Ishikawa (cell line): Measurements from ENCODE around the gene SLC16A4.

Source experiments
- CEBPB ChIP-seq: IDR thresholded peaks from 2 replicates; pipeline ENCODE4 v1.6.1; 2012
- CREB1 ChIP-seq: IDR thresholded peaks from 2 replicates; pipeline ENCODE4 v1.6.1; 2012; ENCODE audit warnings: low read depth
- EGR1 ChIP-seq: IDR thresholded peaks from 2 replicates; pipeline ENCODE4 v1.6.1; 2012
- EP300 ChIP-seq: IDR thresholded peaks from 2 replicates; pipeline ENCODE4 v1.6.1; 2012; ENCODE audit warnings: borderline replicate concordance
- FOXM1 ChIP-seq: IDR thresholded peaks from 2 replicates; pipeline ENCODE4 v1.6.1; 2012; ENCODE audit warnings: low read depth, borderline replicate concordance
- NFIC ChIP-seq: IDR thresholded peaks from 2 replicates; pipeline ENCODE4 v1.6.1; 2012
- TAF1 ChIP-seq: IDR thresholded peaks from 2 replicates; pipeline ENCODE4 v1.6.1; 2012; ENCODE audit warnings: low read depth, mild to moderate bottlenecking
- TCF12 ChIP-seq: IDR thresholded peaks from 2 replicates; pipeline ENCODE4 v1.6.1; 2012; ENCODE audit warnings: low read depth
- TEAD4 ChIP-seq: IDR thresholded peaks from 2 replicates; pipeline ENCODE4 v1.6.1; 2012
- YY1 ChIP-seq: IDR thresholded peaks from 2 replicates; pipeline ENCODE4 v1.6.1; 2012; ENCODE audit warnings: low read depth
- ZBTB7A ChIP-seq: IDR thresholded peaks from 2 replicates; pipeline ENCODE4 v1.6.1; 2012; ENCODE audit warnings: low read depth
- TF ChIP-seq, protein P1 (sequence below): IDR thresholded peaks from 2 replicates; pipeline ENCODE4 v1.6.1; 2012
- TF ChIP-seq, protein P2 (sequence below): IDR thresholded peaks from 2 replicates; pipeline ENCODE4 v1.6.1; 2012
- TF ChIP-seq, protein P3 (sequence below): IDR thresholded peaks from 2 replicates; pipeline ENCODE4 v1.6.1; 2012; ENCODE audit warnings: low read depth, mild to moderate bottlenecking

The SLC16A4 gene

DNA sequence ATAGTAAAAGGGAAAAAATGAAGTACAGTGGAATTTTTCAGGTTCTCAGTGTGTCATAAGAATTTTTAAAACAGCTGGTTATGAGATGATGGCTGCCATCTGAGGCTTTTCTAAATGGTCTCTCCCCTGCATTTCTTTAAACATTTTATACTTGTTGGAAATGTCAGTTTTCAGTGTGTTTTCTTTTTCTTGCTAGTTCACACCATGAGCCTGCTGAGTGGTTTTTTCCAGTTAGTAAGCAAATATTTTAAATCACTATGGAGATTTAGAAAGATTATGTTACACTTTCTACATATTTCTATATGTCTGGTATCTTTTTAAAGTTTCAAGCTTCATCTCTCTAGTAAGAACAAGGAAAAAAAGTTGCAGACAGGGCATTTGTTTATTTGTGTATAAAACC is 42.1 kb downstream of the SLC16A4 start:
- TF ChIP-seq YY1 = no peak
- TF ChIP-seq TAF1 = no peak
- TF ChIP-seq FOXM1 = no peak

DNA sequence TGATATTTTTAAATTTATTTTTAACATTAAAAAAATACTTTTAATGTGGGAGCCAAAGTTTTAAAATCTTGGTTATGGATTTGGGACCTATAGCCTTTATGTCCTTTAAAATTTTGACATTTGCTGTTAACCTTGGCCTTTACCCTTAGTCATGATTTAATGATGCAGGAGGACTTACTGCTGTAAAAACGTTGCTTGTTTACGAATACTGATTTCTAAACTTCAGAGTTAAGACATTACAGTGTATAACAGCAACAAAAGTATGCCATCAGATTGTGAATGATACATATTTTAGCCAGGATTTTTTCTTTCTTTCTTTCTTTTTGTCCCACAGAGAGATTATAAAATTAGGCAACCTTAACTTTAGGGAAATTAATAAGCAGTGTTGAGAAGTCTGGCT is 42.8 kb downstream of the SLC16A4 start:
- TF ChIP-seq, protein P1, sequence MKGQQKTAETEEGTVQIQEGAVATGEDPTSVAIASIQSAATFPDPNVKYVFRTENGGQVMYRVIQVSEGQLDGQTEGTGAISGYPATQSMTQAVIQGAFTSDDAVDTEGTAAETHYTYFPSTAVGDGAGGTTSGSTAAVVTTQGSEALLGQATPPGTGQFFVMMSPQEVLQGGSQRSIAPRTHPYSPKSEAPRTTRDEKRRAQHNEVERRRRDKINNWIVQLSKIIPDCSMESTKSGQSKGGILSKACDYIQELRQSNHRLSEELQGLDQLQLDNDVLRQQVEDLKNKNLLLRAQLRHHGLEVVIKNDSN = no peak
- no peak for TF ChIP-seq TAF1
- TF ChIP-seq, protein P2, sequence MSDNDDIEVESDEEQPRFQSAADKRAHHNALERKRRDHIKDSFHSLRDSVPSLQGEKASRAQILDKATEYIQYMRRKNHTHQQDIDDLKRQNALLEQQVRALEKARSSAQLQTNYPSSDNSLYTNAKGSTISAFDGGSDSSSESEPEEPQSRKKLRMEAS = no peak
- TF ChIP-seq ZBTB7A = no peak
- TF ChIP-seq CEBPB = no peak
- no peak for TF ChIP-seq FOXM1
- TF ChIP-seq, protein P3, sequence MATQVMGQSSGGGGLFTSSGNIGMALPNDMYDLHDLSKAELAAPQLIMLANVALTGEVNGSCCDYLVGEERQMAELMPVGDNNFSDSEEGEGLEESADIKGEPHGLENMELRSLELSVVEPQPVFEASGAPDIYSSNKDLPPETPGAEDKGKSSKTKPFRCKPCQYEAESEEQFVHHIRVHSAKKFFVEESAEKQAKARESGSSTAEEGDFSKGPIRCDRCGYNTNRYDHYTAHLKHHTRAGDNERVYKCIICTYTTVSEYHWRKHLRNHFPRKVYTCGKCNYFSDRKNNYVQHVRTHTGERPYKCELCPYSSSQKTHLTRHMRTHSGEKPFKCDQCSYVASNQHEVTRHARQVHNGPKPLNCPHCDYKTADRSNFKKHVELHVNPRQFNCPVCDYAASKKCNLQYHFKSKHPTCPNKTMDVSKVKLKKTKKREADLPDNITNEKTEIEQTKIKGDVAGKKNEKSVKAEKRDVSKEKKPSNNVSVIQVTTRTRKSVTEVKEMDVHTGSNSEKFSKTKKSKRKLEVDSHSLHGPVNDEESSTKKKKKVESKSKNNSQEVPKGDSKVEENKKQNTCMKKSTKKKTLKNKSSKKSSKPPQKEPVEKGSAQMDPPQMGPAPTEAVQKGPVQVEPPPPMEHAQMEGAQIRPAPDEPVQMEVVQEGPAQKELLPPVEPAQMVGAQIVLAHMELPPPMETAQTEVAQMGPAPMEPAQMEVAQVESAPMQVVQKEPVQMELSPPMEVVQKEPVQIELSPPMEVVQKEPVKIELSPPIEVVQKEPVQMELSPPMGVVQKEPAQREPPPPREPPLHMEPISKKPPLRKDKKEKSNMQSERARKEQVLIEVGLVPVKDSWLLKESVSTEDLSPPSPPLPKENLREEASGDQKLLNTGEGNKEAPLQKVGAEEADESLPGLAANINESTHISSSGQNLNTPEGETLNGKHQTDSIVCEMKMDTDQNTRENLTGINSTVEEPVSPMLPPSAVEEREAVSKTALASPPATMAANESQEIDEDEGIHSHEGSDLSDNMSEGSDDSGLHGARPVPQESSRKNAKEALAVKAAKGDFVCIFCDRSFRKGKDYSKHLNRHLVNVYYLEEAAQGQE = no peak
- TF ChIP-seq YY1 = no peak
- TF ChIP-seq CREB1 = no peak

DNA sequence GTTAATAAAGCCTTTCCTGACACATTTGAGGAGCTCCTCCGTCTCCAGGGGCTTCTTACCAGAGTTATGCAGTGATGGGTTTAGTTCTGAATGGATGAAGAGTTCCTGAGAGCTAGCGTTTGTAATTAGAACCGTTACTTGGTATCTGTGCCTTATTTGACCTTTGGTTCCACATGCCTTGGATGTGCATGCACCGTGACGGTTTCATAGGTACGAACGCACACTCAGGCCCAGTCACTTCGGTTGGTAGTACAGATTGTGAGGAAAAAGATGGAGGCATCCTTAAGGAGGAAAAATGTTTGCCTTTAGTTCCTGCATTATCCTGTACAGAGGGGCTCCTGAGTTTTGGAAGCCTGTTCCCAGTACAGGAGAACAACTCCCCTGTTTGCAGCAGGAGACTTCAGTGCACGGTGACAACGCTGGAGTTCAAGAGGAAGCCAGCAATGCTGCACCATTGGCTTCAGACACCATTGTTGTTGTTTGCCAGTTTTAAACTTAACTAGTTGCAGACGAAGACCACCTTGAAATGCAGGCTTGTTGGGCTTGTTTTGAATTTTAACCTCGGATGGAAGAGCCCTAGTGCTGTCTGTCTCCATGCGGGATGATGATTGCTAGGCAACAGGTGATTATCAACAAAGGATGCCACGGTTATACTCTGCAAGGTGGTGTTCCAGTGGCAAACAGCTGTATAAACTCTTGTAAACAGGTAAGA is 43.5 kb downstream of the SLC16A4 start:
- TF ChIP-seq CREB1 = no peak
- TF ChIP-seq CEBPB = no peak
- no peak for TF ChIP-seq NFIC
- no peak for TF ChIP-seq TCF12
- TF ChIP-seq ZBTB7A = no peak
- TF ChIP-seq, protein P3 = no peak
- TF ChIP-seq TAF1 = no peak
- no peak for TF ChIP-seq EGR1
- no peak for TF ChIP-seq EP300
- TF ChIP-seq, protein P2 = no peak
- TF ChIP-seq, protein P1 = no peak
- TF ChIP-seq TEAD4 = no peak

DNA sequence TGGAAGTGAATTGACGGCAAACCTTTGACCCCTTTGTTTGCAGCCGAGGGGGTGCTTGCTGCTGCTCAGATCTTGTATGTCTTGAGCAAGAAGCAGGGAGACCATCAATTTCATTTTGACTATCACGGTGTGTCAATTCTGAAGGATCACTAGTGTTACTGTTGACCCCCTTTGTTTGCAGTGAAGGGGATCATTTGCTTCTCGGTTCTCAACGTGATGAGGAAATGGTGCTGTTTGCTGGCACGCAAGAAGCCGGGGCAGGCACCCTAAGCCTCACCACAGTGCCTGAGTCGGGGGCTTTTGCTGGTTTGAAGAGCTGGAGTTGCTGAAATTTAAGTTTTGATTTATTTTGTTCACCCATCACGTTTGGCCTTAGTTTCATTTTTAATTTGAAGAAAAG is 44.1 kb downstream of the SLC16A4 start:
- TF ChIP-seq, protein P1 = no peak
- TF ChIP-seq, protein P3 = no peak
- TF ChIP-seq CREB1 = no peak
- TF ChIP-seq EGR1 = no peak

DNA sequence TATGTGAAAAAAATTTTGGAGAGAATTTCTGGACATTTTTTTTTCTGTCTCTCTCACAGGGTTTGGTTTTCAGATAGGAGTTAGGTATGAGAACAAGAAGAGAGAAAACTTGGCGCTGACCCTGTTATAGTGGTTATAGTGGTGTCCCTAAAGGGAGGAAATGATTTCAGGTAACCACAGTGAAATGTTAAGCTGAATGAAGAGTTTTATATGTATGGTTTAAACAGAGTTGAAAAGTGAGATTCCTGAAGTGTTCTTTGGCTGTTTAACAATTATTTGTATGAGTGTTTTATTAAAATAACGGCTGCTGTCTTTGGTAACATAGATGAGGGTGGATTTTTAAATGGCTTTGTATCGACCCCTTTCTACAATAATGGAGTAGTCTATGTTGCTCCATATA is 45.3 kb downstream of the SLC16A4 start:
- no peak for TF ChIP-seq TAF1
- TF ChIP-seq EGR1 = no peak
- TF ChIP-seq, protein P3 = no peak
- no peak for TF ChIP-seq NFIC
- no peak for TF ChIP-seq CREB1
- no peak for TF ChIP-seq ZBTB7A
- TF ChIP-seq CEBPB = no peak
- TF ChIP-seq, protein P2 = no peak
- no peak for TF ChIP-seq FOXM1
